ENCODE data around the gene PNMA1.

DNA sequence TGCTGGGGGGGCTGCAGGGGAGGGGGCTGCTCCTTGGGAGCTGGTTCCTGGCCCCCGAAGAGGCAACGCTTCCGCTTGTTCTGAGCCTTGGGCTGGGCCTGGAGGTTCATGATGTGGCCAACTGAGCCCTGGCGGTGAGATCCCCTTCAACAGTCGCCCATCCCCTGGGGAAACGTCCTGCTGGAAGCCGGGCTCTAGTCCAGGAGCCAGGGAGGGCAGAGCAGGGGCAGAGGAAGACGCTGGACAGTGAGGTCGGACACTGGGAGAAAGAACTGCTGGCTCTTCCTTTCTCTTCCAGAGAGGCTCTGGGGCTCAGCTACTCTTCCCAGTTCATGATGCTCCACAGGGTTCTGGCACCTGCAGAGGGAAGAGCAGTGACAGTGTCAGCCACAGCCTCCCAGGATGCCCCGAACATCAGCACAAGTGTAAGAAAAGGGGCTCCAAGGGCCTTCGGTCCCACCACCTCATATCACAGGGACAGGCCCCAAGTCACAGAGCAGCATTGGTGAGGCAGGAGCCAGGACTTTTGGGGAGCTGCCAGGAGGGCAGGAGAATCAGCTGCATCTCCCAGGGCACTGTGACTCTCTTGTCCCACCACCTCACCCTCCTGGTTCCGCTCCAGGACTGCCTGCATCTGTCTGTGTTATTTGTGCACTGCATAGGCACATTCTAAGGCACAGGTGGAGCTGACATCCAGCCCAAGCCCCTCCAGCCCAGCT lies 25.9 kb upstream of the PNMA1 start:
- TF ChIP-seq POLR2AphosphoS5 (IDR thresholded peaks at IDR 0.05) (no peak), POLR2A (IDR thresholded peaks at IDR 0.05) (no peak)
- TF ChIP-seq, protein P1, sequence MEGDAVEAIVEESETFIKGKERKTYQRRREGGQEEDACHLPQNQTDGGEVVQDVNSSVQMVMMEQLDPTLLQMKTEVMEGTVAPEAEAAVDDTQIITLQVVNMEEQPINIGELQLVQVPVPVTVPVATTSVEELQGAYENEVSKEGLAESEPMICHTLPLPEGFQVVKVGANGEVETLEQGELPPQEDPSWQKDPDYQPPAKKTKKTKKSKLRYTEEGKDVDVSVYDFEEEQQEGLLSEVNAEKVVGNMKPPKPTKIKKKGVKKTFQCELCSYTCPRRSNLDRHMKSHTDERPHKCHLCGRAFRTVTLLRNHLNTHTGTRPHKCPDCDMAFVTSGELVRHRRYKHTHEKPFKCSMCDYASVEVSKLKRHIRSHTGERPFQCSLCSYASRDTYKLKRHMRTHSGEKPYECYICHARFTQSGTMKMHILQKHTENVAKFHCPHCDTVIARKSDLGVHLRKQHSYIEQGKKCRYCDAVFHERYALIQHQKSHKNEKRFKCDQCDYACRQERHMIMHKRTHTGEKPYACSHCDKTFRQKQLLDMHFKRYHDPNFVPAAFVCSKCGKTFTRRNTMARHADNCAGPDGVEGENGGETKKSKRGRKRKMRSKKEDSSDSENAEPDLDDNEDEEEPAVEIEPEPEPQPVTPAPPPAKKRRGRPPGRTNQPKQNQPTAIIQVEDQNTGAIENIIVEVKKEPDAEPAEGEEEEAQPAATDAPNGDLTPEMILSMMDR (IDR thresholded peaks at IDR 0.05) = no peak
